Activated T-cell treated with anti-CD3 and anti-CD28 coated beads for 1 hour (primary cell): ENCODE results near the gene MAD2L2.

Source experiments
- DNase-seq: peaks from one replicate; pipeline ENCODE4 v3.0.0-alpha.2; 2020; ENCODE audit warnings: low read depth

The MAD2L2 gene

GRCh38 chr1:11681071-11681771, at the start of gene MAD2L2:
Gene MAD2L2, minus strand, starts transcription at chr1:11681148. Its CDS starts 547 bp downstream, at chr1:11680601.
- peak; percentile 85 for DNase-seq

GRCh38 chr1:11730429-11730891, 49.5 kb upstream of the MAD2L2 start:
- DNase-seq = no peak

- DNase-seq = no peak
Measured at GRCh38 chr1:11729498-11730428, 48.8 kb upstream of the MAD2L2 start.

GRCh38 chr1:11729155-11729497, 48.2 kb upstream of the MAD2L2 start:
- no peak for DNase-seq

- DNase-seq = no peak
Measured at GRCh38 chr1:11728126-11728806, 47.3 kb upstream of the MAD2L2 start.

GRCh38 chr1:11727119-11727518, 46.2 kb upstream of the MAD2L2 start:
- DNase-seq = no peak

- DNase-seq = no peak
Measured at GRCh38 chr1:11725616-11726015, 44.7 kb upstream of the MAD2L2 start.

GRCh38 chr1:11722538-11722937, 41.6 kb upstream of the MAD2L2 start:
- no peak for DNase-seq

GRCh38 chr1:11721311-11721710, 40.4 kb upstream of the MAD2L2 start:
- no peak for DNase-seq

- DNase-seq = no peak
Measured at GRCh38 chr1:11720525-11720924, 39.6 kb upstream of the MAD2L2 start.

GRCh38 chr1:11720033-11720376, 39.1 kb upstream of the MAD2L2 start:
- DNase-seq = no peak

- DNase-seq = peak; percentile 88
Measured at GRCh38 chr1:11719313-11720032, 38.5 kb upstream of the MAD2L2 start.

GRCh38 chr1:11714831-11715575, 34.1 kb upstream of the MAD2L2 start:
- no peak for DNase-seq

GRCh38 chr1:11713095-11713494, 32.1 kb upstream of the MAD2L2 start:
- no peak for DNase-seq

GRCh38 chr1:11712285-11712684, 31.3 kb upstream of the MAD2L2 start:
- DNase-seq = no peak

GRCh38 chr1:11711490-11711889, 30.5 kb upstream of the MAD2L2 start:
- no peak for DNase-seq

- DNase-seq = no peak
Measured at GRCh38 chr1:11708554-11709350, 27.8 kb upstream of the MAD2L2 start.

GRCh38 chr1:11707621-11708276, 26.8 kb upstream of the MAD2L2 start:
- no peak for DNase-seq

GRCh38 chr1:11706292-11706691, 25.3 kb upstream of the MAD2L2 start:
- no peak for DNase-seq

- DNase-seq = no peak
Measured at GRCh38 chr1:11705596-11705995, 24.6 kb upstream of the MAD2L2 start.
